HG03354 (cell line): Measurements from ENCODE around the gene DNAJC30.
"Not testable (repeated sequence)": the region's sequence is repeated elsewhere in the genome, so short reads cannot be mapped to it uniquely, and the experiment has no call there.

Source experiments
- ATAC-seq: cut with Tn5 transposase; IDR thresholded peaks from one replicate; pipeline ENCODE4 v1.9.1; 2021; ENCODE audit warnings: mild to moderate bottlenecking; ENCODE audit not compliant: unreplicated experiment, poor library complexity, severe bottlenecking

The DNAJC30 gene

DNA sequence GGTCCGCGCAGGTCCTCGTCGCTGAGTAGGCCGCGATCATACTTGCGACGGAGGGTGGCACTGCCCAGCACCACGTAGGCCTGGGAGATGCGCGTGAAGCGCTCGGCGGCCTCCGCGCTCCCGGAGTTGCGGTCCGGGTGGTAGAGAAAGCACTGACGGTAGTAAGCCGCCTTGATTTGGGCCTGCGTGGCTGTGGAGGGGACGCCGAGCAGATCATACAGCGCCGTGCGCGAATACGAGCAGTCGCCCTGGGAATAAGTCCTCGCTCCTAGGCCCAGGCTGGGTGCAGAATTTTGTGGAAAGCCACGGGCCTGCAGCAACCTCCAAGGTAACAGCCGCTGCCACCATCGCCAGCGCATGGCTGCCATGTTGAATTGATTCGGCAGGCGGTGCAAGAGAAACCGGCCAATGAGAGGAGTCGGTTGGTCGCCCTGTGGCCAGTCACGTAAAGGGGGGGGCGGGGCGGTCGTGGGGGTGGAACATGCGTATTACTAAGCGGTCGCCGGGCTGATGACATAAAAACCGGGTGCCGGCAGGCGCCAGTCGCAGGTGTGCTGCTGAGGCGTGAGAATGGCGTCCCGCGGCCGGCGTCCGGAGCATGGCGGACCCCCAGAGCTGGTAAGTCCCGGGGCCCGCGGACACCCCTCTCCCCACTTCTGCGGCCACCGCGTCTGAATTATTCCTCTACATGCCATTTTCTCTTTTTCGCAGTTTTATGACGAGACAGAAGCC lies at the start of gene DNAJC30, which contains the start of gene BUD23:
DNAJC30 (minus strand) TSS at position 398 of the 732 bp plus-strand sequence; CDS start at position 368, 30 bp downstream.
BUD23 (plus strand) TSS at position 542 of the 732 bp plus-strand sequence; CDS start at position 571, 29 bp downstream.
- ATAC-seq = peak; percentile 92

DNA sequence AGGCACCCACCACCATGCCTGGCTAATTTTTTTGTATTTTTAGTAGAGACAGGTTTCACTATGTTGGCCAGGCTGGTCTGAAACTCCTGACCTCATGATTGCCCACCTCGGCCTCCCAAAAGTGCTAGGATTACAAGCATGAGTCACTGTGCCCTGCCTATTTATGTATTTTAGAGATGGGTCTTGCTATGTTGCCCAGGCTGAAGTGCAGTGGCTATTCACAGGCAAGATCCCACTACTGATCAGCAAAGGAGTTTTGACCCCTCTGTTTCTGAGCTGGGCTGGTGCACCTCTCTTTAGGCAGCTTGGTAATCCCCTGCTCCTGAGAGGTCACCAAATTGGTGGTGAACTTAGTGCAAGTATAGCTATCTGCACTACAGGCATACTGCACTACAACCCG lies 49.1 kb upstream of the DNAJC30 start:
- no peak for ATAC-seq

DNA sequence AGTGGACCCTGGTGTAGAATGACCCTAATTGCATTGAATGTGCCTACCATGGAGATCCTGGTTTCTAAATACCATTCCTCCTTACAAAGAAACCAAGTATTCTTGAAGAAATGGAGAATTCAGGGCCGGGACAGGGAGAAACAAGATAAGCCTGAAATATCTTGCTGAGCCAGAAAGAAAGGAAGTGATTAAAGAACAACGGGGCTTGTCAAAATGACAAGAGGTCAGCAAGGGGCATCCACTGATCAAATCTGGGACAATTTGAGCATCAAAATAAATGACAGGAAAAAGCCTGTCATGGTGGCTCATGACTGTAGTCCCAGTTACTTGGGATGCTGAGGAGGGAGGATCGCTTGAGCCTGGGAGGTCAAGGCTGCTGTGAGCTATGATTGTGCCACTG lies 47.2 kb upstream of the DNAJC30 start:
- ATAC-seq = no peak

DNA sequence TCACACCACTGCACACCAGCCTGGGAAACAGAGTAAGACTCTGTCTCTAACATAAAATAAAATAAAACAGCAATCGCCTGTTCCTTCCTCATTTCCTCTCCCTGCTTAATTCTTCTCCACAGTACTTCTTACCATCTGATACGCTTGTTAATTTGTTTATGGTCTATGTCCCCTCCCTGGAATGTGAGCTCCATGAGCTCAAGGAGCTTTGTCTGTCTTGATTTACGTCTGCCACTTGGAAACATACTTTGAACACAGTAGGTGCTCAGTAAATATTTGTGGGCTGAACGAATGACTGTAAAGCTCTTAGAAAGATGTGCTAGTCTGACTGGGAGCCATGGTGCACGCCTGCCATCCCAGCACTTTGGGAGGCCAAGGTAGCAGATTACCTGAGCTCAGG lies 45.3 kb upstream of the DNAJC30 start:
- no peak for ATAC-seq

DNA sequence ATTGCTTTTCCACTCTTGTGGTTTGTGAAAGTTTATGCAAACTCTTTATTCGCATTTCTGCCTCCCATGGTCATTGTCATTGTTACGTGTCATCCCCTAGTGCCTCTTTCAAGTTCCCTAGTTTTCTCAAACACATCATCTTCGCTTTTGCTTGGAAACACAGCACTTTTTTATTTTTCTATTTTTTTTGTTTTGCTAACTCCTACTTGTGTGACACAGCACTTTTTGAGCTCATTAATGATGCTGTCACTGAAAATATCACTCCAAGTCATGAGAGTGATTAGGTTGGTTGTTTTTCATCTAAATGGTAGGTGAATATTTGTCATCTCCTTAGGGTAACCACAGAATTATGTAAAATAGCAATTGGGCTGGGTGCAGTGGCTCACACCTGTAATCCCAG lies 44.7 kb upstream of the DNAJC30 start:
- ATAC-seq = no peak

DNA sequence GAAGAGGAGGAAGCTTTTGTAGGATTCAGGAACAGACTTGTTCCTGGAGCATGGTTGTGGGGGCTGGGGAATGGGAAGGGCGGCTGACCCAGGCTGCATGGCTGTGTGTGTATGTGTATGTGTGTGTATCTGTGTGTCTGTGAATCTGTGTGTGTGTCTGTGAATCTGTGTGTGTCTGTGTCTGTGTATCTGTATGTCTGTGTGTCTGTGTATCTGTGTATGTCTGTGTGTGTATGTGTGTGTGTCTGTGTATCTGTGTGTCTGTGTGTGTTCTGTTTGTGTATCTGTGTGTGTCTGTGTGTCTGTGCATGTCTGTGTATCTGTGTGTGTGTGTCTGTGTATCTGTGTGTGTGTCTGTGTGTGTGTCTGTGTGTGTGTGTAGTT lies 42.8 kb upstream of the DNAJC30 start:
- ATAC-seq = peak; percentile 32

DNA sequence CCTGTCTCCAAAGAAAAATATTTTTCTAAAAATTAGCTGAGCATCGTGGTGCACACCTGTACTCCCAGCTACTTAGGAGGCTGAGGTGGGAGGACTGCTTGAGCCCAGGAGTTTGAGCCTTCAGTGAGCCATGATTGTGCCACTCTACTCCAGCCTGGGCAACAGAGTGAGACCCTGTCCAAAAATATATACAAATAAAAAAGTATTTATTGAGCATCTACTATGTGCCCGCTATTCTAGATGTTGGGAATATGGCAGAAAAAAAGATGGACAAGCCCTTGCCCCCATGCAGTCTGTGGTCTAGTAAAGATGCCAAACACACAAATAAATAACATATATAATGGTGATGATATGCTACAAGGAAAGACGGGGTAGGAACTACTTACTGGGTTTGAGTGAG lies 40.6 kb upstream of the DNAJC30 start:
- no peak for ATAC-seq

DNA sequence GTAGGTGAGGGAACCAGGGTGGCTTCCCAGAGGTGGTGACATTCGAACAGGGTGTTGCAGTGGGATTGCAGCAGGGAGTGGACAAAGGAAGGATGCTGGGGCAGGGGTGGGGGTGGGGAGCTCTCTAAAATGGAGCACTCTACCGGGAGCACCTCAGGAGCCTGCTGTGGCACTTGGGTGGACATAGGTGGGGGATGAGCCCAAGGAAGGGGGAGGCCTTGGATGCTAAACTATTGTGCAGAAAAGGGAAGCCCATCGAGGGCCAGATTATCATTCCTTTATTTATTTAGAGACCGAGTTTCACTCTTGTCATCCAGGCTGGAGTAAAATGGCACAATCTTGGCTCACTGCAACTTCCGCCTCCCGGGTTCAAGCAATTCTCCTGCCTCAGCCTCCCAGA lies 39.5 kb upstream of the DNAJC30 start:
- ATAC-seq = no peak

DNA sequence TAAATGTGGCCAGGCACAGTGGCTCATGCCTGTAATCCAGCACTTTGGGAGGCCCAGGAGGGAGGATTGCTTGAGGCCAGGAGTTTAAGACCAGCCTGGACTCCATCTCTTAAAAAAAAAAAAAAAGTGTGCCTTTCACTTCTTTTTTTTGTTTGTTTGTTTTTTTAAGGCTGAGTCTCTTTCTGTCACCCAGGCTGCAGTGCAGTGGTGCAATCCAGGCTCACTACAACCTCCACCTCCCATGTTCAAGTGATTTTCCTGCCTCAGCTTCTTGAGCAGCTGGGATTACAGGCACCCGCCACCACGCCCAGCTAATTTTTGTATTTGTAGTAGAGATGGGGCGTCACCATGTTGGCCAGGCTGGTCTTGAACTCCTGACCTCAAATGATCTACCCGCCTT lies 38.9 kb upstream of the DNAJC30 start:
- ATAC-seq = not testable (repeated sequence)

DNA sequence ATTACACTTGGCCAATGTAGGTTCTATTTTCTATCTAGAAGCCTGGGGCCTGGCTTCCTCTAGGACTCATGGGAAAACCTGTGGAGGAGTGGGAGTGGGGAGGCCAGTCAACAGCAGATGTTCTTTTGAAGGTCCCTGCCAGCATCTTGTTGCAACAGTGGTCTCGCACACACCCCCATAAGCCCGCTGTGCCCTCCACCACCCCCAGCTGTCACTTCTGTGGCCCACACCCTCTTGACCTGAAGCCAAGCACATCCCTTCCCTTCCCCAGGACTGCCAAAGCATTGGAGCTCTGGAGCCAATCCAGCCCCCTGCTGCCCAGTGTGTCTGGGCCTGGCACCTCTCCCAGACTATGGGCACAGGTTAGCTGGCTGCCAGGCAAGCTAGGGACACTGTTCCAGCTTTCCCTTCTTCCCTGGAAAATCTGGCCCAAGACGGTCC lies 38.1 kb upstream of the DNAJC30 start:
- no peak for ATAC-seq

DNA sequence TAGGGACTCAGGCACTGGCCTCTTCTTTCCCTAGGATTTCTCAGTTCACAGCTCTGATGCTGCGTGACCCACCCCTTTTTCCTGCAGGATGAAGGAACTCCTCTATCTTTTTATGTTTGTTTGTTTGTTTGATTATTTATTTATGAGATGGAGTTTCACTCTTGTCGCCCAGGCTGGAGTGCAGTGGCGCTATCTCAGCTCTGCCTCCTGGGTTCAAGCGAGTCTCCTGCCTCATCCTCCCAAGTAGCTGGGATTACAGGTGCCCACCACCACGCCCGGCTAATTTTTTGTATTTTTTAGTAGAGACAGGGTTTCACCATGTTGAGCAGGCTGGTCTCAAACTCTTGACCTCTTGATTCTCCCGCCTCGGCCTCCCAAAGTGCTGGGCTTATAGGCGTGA lies 37.2 kb upstream of the DNAJC30 start:
- not testable (repeated sequence) for ATAC-seq

DNA sequence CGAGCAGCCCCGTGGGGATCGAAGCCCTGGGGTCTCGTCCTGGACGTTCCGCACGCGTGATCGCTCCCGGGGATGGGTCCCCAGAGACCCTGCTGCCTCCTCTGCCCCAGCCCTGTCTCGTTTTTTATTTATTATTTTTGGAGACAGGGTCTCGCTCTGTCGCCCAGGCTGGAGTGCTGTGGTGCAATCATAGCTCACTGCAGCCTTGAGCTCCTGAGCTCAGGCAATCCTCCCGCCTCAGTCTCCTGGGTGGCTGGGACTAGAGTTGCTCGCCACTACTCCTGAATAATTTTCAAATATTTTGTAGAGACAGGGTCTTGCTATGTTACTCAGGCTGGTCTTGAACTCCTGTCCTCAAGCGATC lies 36.5 kb upstream of the DNAJC30 start:
- peak; percentile 7 for ATAC-seq

DNA sequence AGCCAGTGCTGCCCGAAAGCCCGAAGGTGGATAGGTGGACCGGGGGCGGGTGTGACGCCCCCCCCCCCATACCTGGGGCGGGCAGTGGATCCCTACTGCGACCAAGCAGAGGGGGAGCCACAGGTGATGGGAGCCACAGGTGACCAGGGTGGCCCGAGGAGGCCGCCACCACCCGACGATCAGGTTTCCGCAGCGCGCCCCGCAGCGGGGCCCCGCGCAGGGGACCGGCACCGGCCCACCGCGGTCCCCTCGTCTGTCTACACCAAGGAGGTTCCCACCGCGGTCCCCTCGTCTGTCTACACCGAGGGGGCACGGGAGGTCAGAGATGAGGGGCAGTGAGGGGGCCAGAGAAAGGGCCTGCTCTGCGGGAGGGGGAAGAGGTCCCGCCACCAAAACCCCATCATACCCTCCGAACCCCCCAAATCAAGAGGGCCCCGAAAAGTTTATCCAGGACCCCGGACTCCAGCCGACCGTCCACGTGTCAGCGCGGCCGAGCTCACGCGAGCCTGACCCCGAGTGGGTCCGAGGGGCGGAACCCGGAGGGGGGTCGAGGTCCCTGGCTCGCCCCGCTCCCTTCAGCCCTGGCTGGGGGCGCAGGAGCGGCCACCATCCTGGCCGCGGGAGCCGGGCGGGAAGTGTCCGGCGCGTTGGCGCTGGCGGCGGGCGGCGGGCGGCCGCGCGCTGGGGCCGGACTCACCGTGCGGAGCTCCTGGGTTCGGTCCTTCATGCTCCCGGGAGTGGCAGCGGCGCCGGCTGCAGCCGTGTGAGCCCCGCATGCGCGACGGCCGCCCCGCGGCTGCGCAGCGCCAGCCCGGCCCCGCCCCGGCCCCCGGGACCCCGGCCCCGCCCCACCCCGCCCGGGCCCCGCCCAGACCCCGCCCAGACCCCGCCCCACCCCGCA lies 35.9 kb upstream of the DNAJC30 start, which contains the start of gene STX1A:
STX1A (minus strand) TSS at position 765 of the 901 bp plus-strand sequence; CDS start at position 727, 38 bp downstream.
- peak; percentile 63 for ATAC-seq

DNA sequence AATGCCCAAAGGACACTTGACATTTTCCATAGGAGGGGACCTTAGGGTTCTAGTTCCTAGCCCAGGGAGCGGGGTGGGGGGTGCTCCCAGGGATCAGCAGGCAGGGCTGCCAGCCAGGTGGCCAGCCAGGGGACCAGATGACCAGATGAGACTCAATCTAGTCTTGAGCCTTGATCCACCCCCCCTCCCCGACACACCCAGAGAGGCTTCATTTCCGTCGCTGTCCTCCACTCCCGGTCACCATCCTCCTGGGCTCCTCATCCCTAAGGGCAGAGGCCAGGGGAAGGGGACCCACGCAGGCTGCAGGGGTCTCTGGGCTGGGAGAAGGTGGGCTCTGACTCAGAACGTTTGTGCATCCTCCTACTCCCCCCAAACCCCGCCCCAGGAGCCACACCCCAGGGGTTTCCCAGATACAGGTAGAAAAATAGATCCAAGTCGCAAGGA lies 35.2 kb upstream of the DNAJC30 start:
- ATAC-seq = no peak

DNA sequence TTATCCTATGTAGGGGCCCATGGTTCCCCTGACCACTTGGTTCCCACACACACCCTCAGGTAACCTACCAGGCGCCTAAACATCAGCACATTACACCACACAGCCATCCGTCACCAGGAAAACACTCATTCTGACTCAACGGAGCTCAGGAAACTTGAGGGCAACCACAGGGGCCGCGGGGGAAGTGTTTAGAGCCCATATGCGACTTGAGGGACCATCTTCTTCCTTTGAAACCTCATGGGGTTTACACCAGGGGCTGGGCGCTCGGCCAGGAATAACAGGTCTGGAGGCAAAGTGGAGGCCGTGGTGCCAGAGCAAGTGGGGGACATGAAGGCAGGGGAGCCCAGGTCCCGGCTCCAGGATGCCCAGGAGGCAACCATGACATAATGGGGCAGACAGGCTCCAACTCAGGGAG lies 34.7 kb upstream of the DNAJC30 start:
- ATAC-seq = no peak

DNA sequence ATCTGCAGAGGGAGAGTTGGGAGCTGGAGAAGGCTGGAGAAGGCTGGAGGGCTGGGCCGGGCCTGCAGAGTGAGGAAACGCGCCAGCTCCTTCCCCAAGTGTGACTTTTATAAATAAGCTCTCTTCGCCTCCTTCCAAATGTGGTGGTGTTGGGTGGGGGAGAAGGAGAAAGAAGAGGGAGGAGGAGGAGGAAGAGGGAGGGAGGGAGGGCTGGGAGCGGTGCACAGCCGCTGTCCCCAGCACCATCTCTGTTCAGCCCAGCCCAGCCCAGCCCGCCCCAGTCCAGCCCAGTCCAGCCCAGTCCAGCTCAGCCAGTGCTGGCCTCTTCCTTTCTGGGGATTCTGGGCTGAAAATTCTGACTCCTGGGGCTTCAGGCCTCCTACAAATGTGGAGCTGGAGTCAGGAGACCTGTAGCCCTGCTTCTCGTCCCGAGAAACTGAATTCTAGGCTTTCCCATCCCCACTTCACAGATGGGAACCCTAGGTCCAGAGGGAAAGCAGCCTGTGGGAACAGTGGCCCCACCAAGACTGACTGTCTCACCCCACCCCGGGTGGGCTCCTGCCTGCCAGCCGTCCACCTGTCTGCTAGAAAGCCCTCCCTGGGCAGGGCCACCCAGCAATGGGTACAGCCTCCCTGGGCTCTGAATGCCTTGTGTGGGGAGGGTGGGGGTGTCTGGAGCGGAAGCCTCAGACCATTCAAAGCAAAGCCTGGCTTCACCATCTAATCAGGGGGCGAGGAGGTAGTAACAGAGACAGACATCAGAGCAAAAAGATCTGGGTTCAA lies 34.0 kb upstream of the DNAJC30 start:
- ATAC-seq = no peak

DNA sequence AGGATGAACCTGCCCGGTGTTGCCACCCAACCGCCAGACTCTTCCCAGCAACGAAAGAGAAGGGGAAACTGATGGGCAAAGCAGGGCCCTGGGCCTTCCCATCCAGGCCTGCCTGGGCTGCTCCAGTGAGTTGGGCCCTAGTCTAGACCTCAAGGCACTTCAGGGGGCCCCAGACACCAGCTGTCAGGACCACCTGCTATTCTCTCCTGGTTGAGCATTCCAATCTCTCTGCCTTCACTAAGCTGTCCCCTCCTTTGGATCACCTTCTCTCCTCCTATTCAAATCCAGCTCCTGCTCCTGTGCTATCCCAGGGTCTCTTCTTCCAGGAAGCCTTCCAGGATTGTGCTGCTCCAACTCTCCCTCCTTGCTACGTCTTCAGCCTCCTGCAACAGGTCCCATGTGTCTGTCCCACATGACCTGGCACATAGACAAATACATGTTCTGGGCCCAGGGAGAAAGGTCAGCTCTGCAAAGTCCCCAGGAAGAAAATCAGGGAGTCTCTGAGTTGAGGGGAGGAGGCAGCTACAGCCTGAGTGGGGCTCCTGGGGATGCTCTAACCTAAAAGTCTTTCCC lies 33.2 kb upstream of the DNAJC30 start:
- ATAC-seq = no peak

DNA sequence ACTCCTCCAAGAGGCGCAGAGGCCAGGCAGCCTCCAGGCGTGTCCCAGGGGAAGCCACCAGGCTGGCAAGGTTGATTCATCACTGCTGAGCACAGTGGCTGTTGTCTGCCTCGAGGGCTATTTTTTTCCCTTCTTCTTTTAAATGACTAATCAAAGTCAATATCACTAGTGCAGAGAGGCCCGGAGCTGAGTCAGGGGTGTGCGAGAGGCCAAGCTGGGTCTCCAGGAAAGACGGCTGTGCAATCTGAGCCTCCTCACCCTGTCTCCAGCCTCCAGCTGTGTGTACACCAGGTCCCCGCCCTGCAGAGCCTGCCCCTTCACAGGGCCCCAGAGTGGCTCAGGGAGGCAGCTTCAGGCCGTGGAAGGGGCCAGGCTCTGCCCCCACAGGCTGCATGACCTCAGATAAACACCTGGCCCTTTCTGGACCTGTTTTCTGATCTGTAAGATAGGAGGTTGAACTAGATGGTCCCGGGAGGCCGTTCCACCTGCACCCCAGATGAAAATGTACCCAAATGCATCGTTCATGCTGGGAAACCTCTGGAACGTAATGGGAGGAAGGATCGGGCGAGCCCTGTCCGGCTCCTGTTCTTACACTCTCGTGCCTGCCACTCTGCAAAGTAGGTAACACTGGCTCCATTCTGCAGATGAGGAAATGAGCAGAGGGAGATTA lies 32.5 kb upstream of the DNAJC30 start:
- no peak for ATAC-seq

DNA sequence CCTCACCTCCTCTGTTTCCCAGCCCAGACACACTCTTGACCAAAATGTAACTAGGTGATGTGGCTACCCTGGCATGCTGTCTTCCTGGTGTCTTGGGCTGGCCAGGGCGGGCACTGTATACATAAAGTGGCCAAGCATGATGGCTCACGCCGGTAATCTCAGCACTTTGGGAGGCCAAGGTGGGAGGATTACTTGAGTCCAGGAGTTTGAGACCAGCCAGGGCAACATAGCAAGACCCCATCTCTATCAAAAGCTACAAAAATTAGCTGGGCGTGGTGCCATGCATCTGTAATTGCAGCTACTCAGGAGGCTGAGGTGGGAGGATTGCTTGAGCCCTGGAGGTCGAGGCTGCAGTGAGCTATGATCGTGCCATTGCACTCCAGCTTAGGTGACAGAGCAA lies 30.1 kb upstream of the DNAJC30 start:
- ATAC-seq = not testable (repeated sequence)
